HepG2 (cell line): ENCODE measurements around the gene ENTPD2. TPM values are rescaled to one million over a fixed set of nuclear protein-coding genes. Genes with fewer than 3 reads are reported as not detected.
A peak's percentile ranks its signal among the peaks of the same experiment; 100 is the strongest.

Experiments
- CBFB ChIP-seq: sonication (generic); formaldehyde crosslinking; IDR thresholded peaks from 2 replicates; pipeline ENCODE4 v1.4.0; 2020; ENCODE audit warnings: missing genetic modification reagents
- DPF2 ChIP-seq: sonication (generic); formaldehyde crosslinking; IDR thresholded peaks from 2 replicates; pipeline ENCODE4 v1.4.0; 2020; ENCODE audit warnings: mild to moderate bottlenecking, low read depth, missing genetic modification reagents, borderline replicate concordance
- PAWR ChIP-seq: sonication (generic); formaldehyde crosslinking; IDR thresholded peaks from 2 replicates; pipeline ENCODE4 v1.4.0; 2020; ENCODE audit warnings: missing genetic modification reagents, mild to moderate bottlenecking, borderline replicate concordance
- RARG ChIP-seq: sonication (generic); formaldehyde crosslinking; IDR thresholded peaks from 2 replicates; pipeline ENCODE4 v1.4.0; 2020; ENCODE audit warnings: low read depth, mild to moderate bottlenecking, missing genetic modification reagents
- SALL2 ChIP-seq: sonication (generic); formaldehyde crosslinking; IDR thresholded peaks from 2 replicates; pipeline ENCODE4 v1.8.1; 2023; ENCODE audit warnings: mild to moderate bottlenecking, missing genetic modification reagents, inconsistent platforms
- SMAD9 ChIP-seq: sonication (generic); formaldehyde crosslinking; IDR thresholded peaks from 2 replicates; pipeline ENCODE4 v1.5.1; 2020; ENCODE audit warnings: mild to moderate bottlenecking, missing genetic modification reagents
- TMF1 ChIP-seq: sonication (generic); formaldehyde crosslinking; IDR thresholded peaks from 2 replicates; pipeline ENCODE4 v1.8.1; 2022; ENCODE audit warnings: low read depth, missing genetic modification reagents
- ZBTB20 ChIP-seq: sonication (generic); formaldehyde crosslinking; IDR thresholded peaks from 2 replicates; pipeline ENCODE4 v1.8.1; 2023; ENCODE audit warnings: missing genetic modification reagents, low read depth, mild to moderate bottlenecking, borderline replicate concordance
- ZNF12 ChIP-seq: sonication (generic); formaldehyde crosslinking; IDR thresholded peaks from 2 replicates; pipeline ENCODE4 v1.5.0; 2020; ENCODE audit warnings: missing genetic modification reagents
- ZNF234 ChIP-seq: sonication (generic); formaldehyde crosslinking; conservative IDR thresholded peaks from 2 replicates; pipeline ENCODE4 v1.5.1; 2020; ENCODE audit warnings: mild to moderate bottlenecking, missing genetic modification reagents
- ZNF24 ChIP-seq: fragments of 450-650 bp; IDR thresholded peaks from 2 replicates; pipeline ENCODE4 v1.6.1; 2017; ENCODE audit warnings: antibody characterized with exemption, mild to moderate bottlenecking
- ZNF296 ChIP-seq: sonication (generic); formaldehyde crosslinking; conservative IDR thresholded peaks from 2 replicates; pipeline ENCODE4 v1.5.0; 2020; ENCODE audit warnings: mild to moderate bottlenecking, missing genetic modification reagents
- ZNF326 ChIP-seq: sonication (generic); formaldehyde crosslinking; IDR thresholded peaks from 2 replicates; pipeline ENCODE4 v1.4.0; 2020; ENCODE audit warnings: missing genetic modification reagents, borderline replicate concordance
- ZNF547 ChIP-seq: sonication (generic); formaldehyde crosslinking; IDR thresholded peaks from 2 replicates; pipeline ENCODE4 v1.5.1; 2020; ENCODE audit warnings: mild to moderate bottlenecking, missing genetic modification reagents
- polyA plus RNA-seq, 8 experiments: library from polyadenylated mRNA; depleted of rRNA in 3 of 8; stranded (reverse) in 7 of 8; unstranded in 1 of 8; fragments of >200 nt; fragmentation: Illumina TruSeq in 4 of 8; extraction: Trizol in 4 of 8; gene quantifications; 2 replicates each; pipeline versions ENCODE4 v1.2.1 to v1.2.3, GENCODE V29; 2011 to 2016; ENCODE audit warnings: low read depth in 4 of 8, missing spikeins in 1 of 8, mixed read lengths in 1 of 8; ENCODE audit not compliant: insufficient read depth in 1 of 8
- total RNA-seq, 5 experiments: library from RNA; depleted of rRNA; stranded (reverse); fragments of >200 nt; fragmentation: Illumina TruSeq; extraction: Trizol; gene quantifications; 2 replicates each; pipeline ENCODE4 v1.2.3, GENCODE V29; 2016; ENCODE audit warnings: low read depth in 1 of 5
- TF ChIP-seq, protein P1 (sequence below), 2 experiments: IDR thresholded peaks; 2 replicates each; pipeline ENCODE4 v1.6.1; 2011 to 2012; ENCODE audit warnings: low read length in 2 of 2, borderline replicate concordance in 1 of 2, low read depth in 1 of 2, mild to moderate bottlenecking in 1 of 2, moderate library complexity in 1 of 2
- TF ChIP-seq, protein P2 (sequence below): sonication (generic); formaldehyde crosslinking; IDR thresholded peaks from 2 replicates; pipeline ENCODE4 v1.5.1; 2020; ENCODE audit warnings: mild to moderate bottlenecking, missing genetic modification reagents
- TF ChIP-seq, protein P3 (sequence below): sonication (generic); formaldehyde crosslinking; IDR thresholded peaks from 2 replicates; pipeline ENCODE4 v1.4.0; 2020; ENCODE audit warnings: missing genetic modification reagents
- TF ChIP-seq, protein P4 (sequence below): sonication (generic); formaldehyde crosslinking; IDR thresholded peaks from 2 replicates; pipeline ENCODE4 v1.8.0; 2022; ENCODE audit warnings: missing genetic modification reagents, low read depth, mild to moderate bottlenecking, borderline replicate concordance

ENTPD2 gene
- total and polyA plus RNA-seq, 2 of the 13 experiments (the other 11 are each of a cell fraction or from before 2014, with no cell fraction given), result 0.95 to 3.2 TPM

DNA sequence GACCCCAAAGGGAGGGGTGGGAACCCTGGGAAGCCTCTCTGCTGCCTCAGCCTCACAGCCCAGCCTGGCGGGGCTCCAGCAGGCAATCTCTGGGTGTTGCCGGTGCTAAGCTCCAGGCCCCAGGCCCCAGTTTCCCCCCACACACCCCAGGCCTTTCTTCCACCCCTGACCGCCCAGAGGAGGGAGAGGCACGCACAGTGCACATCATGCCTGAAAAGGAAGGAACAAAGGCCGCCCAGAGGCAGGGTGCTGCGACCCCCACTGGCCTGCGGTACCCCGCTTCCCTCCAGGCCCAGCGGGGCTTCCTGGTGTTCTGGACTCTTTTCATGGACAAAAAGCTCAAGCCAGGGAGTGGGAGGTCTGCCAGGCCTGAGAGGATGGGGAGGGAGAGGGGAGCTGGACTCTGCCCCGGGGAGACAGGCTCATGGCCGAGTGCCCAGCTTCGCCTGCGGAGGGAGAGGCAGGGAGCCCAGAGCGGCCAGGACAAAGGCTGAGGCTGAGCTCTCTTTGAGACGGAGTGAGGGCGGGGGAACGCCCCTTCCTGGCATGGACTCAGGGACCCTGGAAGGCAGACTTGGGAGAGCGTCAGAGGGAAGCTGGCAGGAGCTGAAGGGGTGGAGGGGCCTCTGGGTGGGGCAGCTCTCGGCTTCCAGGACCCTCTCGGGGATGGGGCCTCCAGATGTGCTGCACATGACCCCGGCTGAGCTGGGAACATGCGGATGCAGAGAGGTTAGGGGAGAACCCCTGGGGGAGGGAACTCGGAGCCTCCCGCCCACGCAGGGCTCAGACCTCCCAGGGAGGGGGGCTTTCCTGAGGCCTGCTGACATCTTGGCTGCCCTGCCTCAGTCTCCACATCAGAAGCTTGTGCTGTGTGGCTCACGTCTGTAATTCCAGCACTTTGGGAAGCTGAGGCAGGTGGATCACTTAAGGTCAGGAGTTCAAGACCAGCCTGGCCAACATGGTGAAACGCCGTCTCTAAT, 1.8 kb upstream of the ENTPD2 start (continued):
- peak; percentile 56; the same call in 1 of the 2 replicates for TF ChIP-seq ZNF326 (CRISPR knock-in tag)
- TF ChIP-seq ZNF547 (CRISPR knock-in tag), result no peak
- no peak for TF ChIP-seq SMAD9 (CRISPR knock-in tag)
- TF ChIP-seq TMF1 (CRISPR knock-in tag), result 0 out of 2 replicates have a peak, but pooled peaks have one; percentile 24
- no peak for TF ChIP-seq ZNF24
- no peak for TF ChIP-seq ZNF234
- TF ChIP-seq, protein P1, sequence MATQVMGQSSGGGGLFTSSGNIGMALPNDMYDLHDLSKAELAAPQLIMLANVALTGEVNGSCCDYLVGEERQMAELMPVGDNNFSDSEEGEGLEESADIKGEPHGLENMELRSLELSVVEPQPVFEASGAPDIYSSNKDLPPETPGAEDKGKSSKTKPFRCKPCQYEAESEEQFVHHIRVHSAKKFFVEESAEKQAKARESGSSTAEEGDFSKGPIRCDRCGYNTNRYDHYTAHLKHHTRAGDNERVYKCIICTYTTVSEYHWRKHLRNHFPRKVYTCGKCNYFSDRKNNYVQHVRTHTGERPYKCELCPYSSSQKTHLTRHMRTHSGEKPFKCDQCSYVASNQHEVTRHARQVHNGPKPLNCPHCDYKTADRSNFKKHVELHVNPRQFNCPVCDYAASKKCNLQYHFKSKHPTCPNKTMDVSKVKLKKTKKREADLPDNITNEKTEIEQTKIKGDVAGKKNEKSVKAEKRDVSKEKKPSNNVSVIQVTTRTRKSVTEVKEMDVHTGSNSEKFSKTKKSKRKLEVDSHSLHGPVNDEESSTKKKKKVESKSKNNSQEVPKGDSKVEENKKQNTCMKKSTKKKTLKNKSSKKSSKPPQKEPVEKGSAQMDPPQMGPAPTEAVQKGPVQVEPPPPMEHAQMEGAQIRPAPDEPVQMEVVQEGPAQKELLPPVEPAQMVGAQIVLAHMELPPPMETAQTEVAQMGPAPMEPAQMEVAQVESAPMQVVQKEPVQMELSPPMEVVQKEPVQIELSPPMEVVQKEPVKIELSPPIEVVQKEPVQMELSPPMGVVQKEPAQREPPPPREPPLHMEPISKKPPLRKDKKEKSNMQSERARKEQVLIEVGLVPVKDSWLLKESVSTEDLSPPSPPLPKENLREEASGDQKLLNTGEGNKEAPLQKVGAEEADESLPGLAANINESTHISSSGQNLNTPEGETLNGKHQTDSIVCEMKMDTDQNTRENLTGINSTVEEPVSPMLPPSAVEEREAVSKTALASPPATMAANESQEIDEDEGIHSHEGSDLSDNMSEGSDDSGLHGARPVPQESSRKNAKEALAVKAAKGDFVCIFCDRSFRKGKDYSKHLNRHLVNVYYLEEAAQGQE (IDR thresholded peaks at IDR 0.05; ENCODE audit: borderline replicate concordance in 1 of 2, low read depth in 1 of 2, low read length in 2 of 2), result no peak
- TF ChIP-seq, protein P2, sequence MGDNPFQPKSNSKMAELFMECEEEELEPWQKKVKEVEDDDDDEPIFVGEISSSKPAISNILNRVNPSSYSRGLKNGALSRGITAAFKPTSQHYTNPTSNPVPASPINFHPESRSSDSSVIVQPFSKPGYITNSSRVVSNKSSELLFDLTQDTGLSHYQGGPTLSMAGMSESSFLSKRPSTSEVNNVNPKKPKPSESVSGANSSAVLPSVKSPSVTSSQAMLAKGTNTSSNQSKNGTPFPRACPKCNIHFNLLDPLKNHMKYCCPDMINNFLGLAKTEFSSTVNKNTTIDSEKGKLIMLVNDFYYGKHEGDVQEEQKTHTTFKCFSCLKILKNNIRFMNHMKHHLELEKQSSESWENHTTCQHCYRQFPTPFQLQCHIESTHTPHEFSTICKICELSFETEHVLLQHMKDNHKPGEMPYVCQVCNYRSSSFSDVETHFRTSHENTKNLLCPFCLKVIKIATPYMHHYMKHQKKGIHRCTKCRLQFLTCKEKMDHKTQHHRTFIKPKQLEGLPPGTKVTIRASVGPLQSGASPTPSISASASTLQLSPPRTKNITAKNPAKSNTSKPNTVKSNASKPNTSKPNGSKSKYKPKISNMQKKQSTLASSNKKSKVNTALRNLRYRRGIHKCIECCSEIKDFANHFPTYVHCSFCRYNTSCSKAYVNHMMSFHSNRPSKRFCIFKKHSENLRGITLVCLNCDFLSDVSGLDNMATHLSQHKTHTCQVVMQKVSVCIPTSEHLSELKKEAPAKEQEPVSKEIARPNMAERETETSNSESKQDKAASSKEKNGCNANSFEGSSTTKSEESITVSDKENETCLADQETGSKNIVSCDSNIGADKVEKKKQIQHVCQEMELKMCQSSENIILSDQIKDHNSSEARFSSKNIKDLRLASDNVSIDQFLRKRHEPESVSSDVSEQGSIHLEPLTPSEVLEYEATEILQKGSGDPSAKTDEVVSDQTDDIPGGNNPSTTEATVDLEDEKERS, result peak; percentile 16; the same call in 1 of the 2 replicates
- 0 out of 2 replicates have a peak, but pooled peaks have one; percentile 28 for TF ChIP-seq CBFB (CRISPR knock-in tag)
- TF ChIP-seq RARG, result no peak
- peak; percentile 53; the same call in 1 of the 2 replicates for TF ChIP-seq DPF2 (CRISPR knock-in tag)
- TF ChIP-seq, protein P3, sequence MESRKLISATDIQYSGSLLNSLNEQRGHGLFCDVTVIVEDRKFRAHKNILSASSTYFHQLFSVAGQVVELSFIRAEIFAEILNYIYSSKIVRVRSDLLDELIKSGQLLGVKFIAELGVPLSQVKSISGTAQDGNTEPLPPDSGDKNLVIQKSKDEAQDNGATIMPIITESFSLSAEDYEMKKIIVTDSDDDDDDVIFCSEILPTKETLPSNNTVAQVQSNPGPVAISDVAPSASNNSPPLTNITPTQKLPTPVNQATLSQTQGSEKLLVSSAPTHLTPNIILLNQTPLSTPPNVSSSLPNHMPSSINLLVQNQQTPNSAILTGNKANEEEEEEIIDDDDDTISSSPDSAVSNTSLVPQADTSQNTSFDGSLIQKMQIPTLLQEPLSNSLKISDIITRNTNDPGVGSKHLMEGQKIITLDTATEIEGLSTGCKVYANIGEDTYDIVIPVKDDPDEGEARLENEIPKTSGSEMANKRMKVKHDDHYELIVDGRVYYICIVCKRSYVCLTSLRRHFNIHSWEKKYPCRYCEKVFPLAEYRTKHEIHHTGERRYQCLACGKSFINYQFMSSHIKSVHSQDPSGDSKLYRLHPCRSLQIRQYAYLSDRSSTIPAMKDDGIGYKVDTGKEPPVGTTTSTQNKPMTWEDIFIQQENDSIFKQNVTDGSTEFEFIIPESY, result no peak; the same call in 1 of the 2 replicates
- TF ChIP-seq ZNF296, result no peak; the same call in 1 of the 2 replicates
- TF ChIP-seq ZBTB20 (CRISPR knock-in tag), result peak; percentile 74; the same call in 1 of the 2 replicates
- TF ChIP-seq ZNF12 (CRISPR knock-in tag), result peak; percentile 34; the same call in 1 of the 2 replicates
- TF ChIP-seq PAWR (CRISPR knock-in tag), result no peak
- TF ChIP-seq, protein P4, sequence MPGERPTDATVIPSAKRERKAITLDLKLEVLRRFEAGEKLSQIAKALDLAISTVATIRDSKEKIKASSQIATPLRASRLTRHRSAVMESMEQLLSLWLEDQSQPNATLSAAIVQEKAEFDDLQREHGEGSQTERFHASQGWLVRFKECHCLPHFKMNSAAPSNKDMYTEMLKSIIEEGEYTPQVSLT (CRISPR knock-in tag), result no peak
- TF ChIP-seq SALL2, result 0 out of 2 replicates have a peak, but pooled peaks have one; percentile 30
